HepG2 (cell line): ENCODE data around the gene BCL2. TPM values are rescaled to one million over a fixed set of nuclear protein-coding genes. Genes with fewer than 3 reads are reported as not detected.
A peak's percentile ranks its signal among the peaks of the same experiment; 100 is the strongest.

Experiments used
- BRCA1 ChIP-seq: sonication (generic); formaldehyde crosslinking; IDR thresholded peaks from 2 replicates; pipeline ENCODE4 v1.4.0; 2020; ENCODE audit warnings: missing genetic modification reagents
- CCAR2 ChIP-seq: fragments of 200-400 bp; formaldehyde crosslinking; optimal IDR thresholded peaks from 2 replicates; pipeline ENCODE3; 2018; ENCODE audit warnings: low read depth, mild to moderate bottlenecking, low read length, moderate library complexity
- GTF3A ChIP-seq: sonication (generic); formaldehyde crosslinking; conservative IDR thresholded peaks from 2 replicates; pipeline ENCODE4 v1.4.0; 2020; ENCODE audit warnings: mild to moderate bottlenecking, missing genetic modification reagents
- LRRFIP1 ChIP-seq: sonication (generic); formaldehyde crosslinking; conservative IDR thresholded peaks from 2 replicates; pipeline ENCODE4 v1.4.0; 2020; ENCODE audit warnings: missing genetic modification reagents
- NCOA2 ChIP-seq: sonication (generic); formaldehyde crosslinking; IDR thresholded peaks from 2 replicates; pipeline ENCODE4 v1.8.0; 2022; ENCODE audit warnings: inconsistent platforms
- NFKB2 ChIP-seq: sonication (generic); formaldehyde crosslinking; IDR thresholded peaks from 2 replicates; pipeline ENCODE4 v1.4.0; 2020; ENCODE audit warnings: missing genetic modification reagents, borderline replicate concordance
- PRDM10 ChIP-seq: sonication (generic); formaldehyde crosslinking; IDR thresholded peaks from 2 replicates; pipeline ENCODE4 v1.4.0; 2020; ENCODE audit warnings: low read depth, missing genetic modification reagents
- RXRA ChIP-seq: sonication (generic); formaldehyde crosslinking; IDR thresholded peaks from 2 replicates; pipeline ENCODE4 v1.5.1; 2020; ENCODE audit warnings: missing genetic modification reagents
- SRSF9 ChIP-seq: fragments of 200-400 bp; formaldehyde crosslinking; IDR thresholded peaks from 2 replicates; pipeline ENCODE4 v1.6.1; 2018; ENCODE audit warnings: borderline replicate concordance, mild to moderate bottlenecking, low read depth, low read length; ENCODE audit not compliant: insufficient read depth, poor library complexity, severe bottlenecking
- TERF1 ChIP-seq: sonication (generic); formaldehyde crosslinking; IDR thresholded peaks from 2 replicates; pipeline ENCODE4 v1.8.0; 2022; ENCODE audit warnings: mild to moderate bottlenecking, missing genetic modification reagents, moderate library complexity
- ZBTB25 ChIP-seq: IDR thresholded peaks from 2 replicates; pipeline ENCODE4 v1.6.1; 2018; ENCODE audit warnings: missing genetic modification reagents
- ZFP41 ChIP-seq: sonication (generic); formaldehyde crosslinking; IDR thresholded peaks from 2 replicates; pipeline ENCODE4 v1.4.0; 2020; ENCODE audit warnings: mild to moderate bottlenecking, missing genetic modification reagents, borderline replicate concordance
- ZFY ChIP-seq: sonication (generic); formaldehyde crosslinking; IDR thresholded peaks from 2 replicates; pipeline ENCODE4 v1.4.0; 2020; ENCODE audit warnings: missing genetic modification reagents
- ZMYM3 ChIP-seq: sonication (generic); formaldehyde crosslinking; IDR thresholded peaks from 2 replicates; pipeline ENCODE4 v1.5.1; 2020; ENCODE audit warnings: mild to moderate bottlenecking, missing genetic modification reagents
- ZNF160 ChIP-seq: sonication (generic); formaldehyde crosslinking; IDR thresholded peaks from 2 replicates; pipeline ENCODE4 v1.8.0; 2022; ENCODE audit warnings: mild to moderate bottlenecking, inconsistent platforms, missing genetic modification reagents
- ZNF333 ChIP-seq: sonication (generic); formaldehyde crosslinking; IDR thresholded peaks from 2 replicates; pipeline ENCODE4 v1.4.0; 2020; ENCODE audit warnings: mild to moderate bottlenecking, missing genetic modification reagents, borderline replicate concordance
- ZNF350 ChIP-seq: sonication (generic); formaldehyde crosslinking; IDR thresholded peaks from 2 replicates; pipeline ENCODE4 v1.4.0; 2020; ENCODE audit warnings: mild to moderate bottlenecking, low read depth, missing genetic modification reagents, borderline replicate concordance
- ZNF44 ChIP-seq: sonication (generic); formaldehyde crosslinking; IDR thresholded peaks from 2 replicates; pipeline ENCODE4 v1.5.1; 2020; ENCODE audit warnings: mild to moderate bottlenecking, missing genetic modification reagents
- ZNF776 ChIP-seq: sonication (generic); formaldehyde crosslinking; IDR thresholded peaks from 2 replicates; pipeline ENCODE4 v1.4.0; 2020; ENCODE audit warnings: mild to moderate bottlenecking, missing genetic modification reagents
- ZNF883 ChIP-seq: sonication (generic); formaldehyde crosslinking; IDR thresholded peaks from 2 replicates; pipeline ENCODE4 v1.5.1; 2020; ENCODE audit warnings: mild to moderate bottlenecking, missing genetic modification reagents; ENCODE audit errors: not compliant biosample characterization
- polyA plus RNA-seq, 8 experiments: library from polyadenylated mRNA; depleted of rRNA in 3 of 8; stranded (reverse) in 7 of 8; unstranded in 1 of 8; fragments of >200 nt; fragmentation: Illumina TruSeq in 4 of 8; extraction: Trizol in 4 of 8; gene quantifications; 2 replicates each; pipeline versions ENCODE4 v1.2.1 to v1.2.3, GENCODE V29; 2011 to 2016; ENCODE audit warnings: low read depth in 4 of 8, missing spikeins in 1 of 8, mixed read lengths in 1 of 8; ENCODE audit not compliant: insufficient read depth in 1 of 8
- total RNA-seq, 5 experiments: library from RNA; depleted of rRNA; stranded (reverse); fragments of >200 nt; fragmentation: Illumina TruSeq; extraction: Trizol; gene quantifications; 2 replicates each; pipeline ENCODE4 v1.2.3, GENCODE V29; 2016; ENCODE audit warnings: low read depth in 1 of 5

Gene BCL2
- total and polyA plus RNA-seq, 2 of the 13 experiments (the other 11 are each of a cell fraction or from before 2014, with no cell fraction given): 0.07 to 0.53 TPM

GRCh38 chr18:63367053-63367953 is 47.7 kb upstream of the BCL2 start, which contains the start of gene KDSR (continued):
- peak; percentile 85 for TF ChIP-seq PRDM10 (CRISPR knock-in tag)
- no peak for TF ChIP-seq ZMYM3
- TF ChIP-seq ZNF333 (CRISPR knock-in tag): no peak
- TF ChIP-seq ZNF160: peak; percentile 78; the same call in 1 of the 2 replicates
- TF ChIP-seq SRSF9: no peak
- peak; percentile 74 for TF ChIP-seq ZNF883 (CRISPR knock-in tag)
- TF ChIP-seq NFKB2 (CRISPR knock-in tag): peak; percentile 48; the same call in 1 of the 2 replicates
- peak; percentile 93; the same call in 1 of the 2 replicates for TF ChIP-seq ZNF776 (CRISPR knock-in tag)
- peak; percentile 93 for TF ChIP-seq ZNF350
- TF ChIP-seq NCOA2 (CRISPR knock-in tag): peak; percentile 44; the same call in 1 of the 2 replicates
- peak; percentile 99 for TF ChIP-seq ZFY (CRISPR knock-in tag)
- no peak; the same call in 1 of the 2 replicates for TF ChIP-seq ZNF44 (CRISPR knock-in tag)
- TF ChIP-seq CCAR2: peak; percentile 95
- TF ChIP-seq LRRFIP1 (CRISPR knock-in tag): no peak
- TF ChIP-seq ZBTB25 (CRISPR knock-in tag): peak; percentile 87
- no peak for TF ChIP-seq ZFP41 (CRISPR knock-in tag)
- TF ChIP-seq RXRA (CRISPR knock-in tag): peak; percentile 72; the same call in 1 of the 2 replicates
- TF ChIP-seq BRCA1 (CRISPR knock-in tag): no peak
- TF ChIP-seq TERF1: no peak
- no peak for TF ChIP-seq GTF3A (CRISPR knock-in tag)
